CD4-positive, alpha-beta memory T cell (primary cell): Measurements from ENCODE around the gene SEMA6A. TPM values are rescaled to one million over a fixed set of nuclear protein-coding genes. Genes with fewer than 3 reads are reported as not detected.

Source experiments
- CTCF ChIA-PET: fragments of 350-600 bp; sonication (Branson Sonifier 250); formaldehyde crosslinking; loops from one replicate; lab custom pipeline; 2021; ENCODE audit warnings: inconsistent platforms; ENCODE audit not compliant: partially characterized antibody; lab: Charles Lee
- POLR2A ChIA-PET: fragments of 350-600 bp; sonication (Branson Sonifier 250); formaldehyde crosslinking; loops from one replicate; lab custom pipeline; 2021; ENCODE audit not compliant: partially characterized antibody; lab: Charles Lee
- DNase-seq, 5 donors: peaks; one replicate each; pipeline versions ENCODE4 v3.0.0 to v3.0.0-alpha.2; 2020 to 2022; ENCODE audit warnings: mixed read lengths in 1 of 5
- H3K27ac ChIP-seq: one replicate; pipeline ENCODE4 v1.7.0; 2013; ENCODE audit warnings: low read depth, low read length
- H3K27me3 ChIP-seq: 2 replicates; pipeline ENCODE4 v1.7.0; 2013; ENCODE audit warnings: mild to moderate bottlenecking, low read length, moderate library complexity; ENCODE audit not compliant: insufficient read depth
- H3K36me3 ChIP-seq: 2 replicates; pipeline ENCODE4 v1.7.0; 2013; ENCODE audit warnings: mild to moderate bottlenecking, low read length, moderate library complexity; ENCODE audit not compliant: insufficient read depth
- H3K4me1 ChIP-seq: 2 replicates; pipeline ENCODE4 v1.7.0; 2013; ENCODE audit warnings: mild to moderate bottlenecking, low read length, moderate library complexity; ENCODE audit not compliant: insufficient read depth
- H3K4me3 ChIP-seq, 2 donors: one replicate each; pipeline ENCODE4 v1.7.0; 2013; ENCODE audit warnings: low read length in 2 of 2, mild to moderate bottlenecking in 1 of 2
- H3K9me3 ChIP-seq, 2 donors: one replicate each; pipeline ENCODE4 v1.7.0; 2013; ENCODE audit warnings: low read length in 2 of 2, control low read depth in 1 of 2; ENCODE audit not compliant: control insufficient read depth in 1 of 2
- H3K27ac Mint-ChIP-seq, 7 donors: one replicate each; pipeline ENCODE4 v1.8.0; 2020 to 2021; ENCODE audit warnings: mixed read lengths in 7 of 7, mild to moderate bottlenecking in 6 of 7, inconsistent platforms in 3 of 7, moderate library complexity in 3 of 7
- H3K27me3 Mint-ChIP-seq, 2 donors: one replicate each; pipeline ENCODE4 v1.8.0; 2020 to 2021; ENCODE audit warnings: mixed read lengths in 2 of 2
- H3K36me3 Mint-ChIP-seq, 2 donors: one replicate each; pipeline ENCODE4 v1.8.0; 2020 to 2021; ENCODE audit warnings: mixed read lengths in 2 of 2, inconsistent platforms in 1 of 2, mild to moderate bottlenecking in 1 of 2
- H3K4me1 Mint-ChIP-seq, 4 donors: one replicate each; pipeline ENCODE4 v1.8.0; 2020 to 2021; ENCODE audit warnings: mixed read lengths in 4 of 4, mild to moderate bottlenecking in 1 of 4
- H3K4me3 Mint-ChIP-seq, 8 donors: one replicate each; pipeline ENCODE4 v1.8.0; 2020 to 2021; ENCODE audit warnings: mixed read lengths in 8 of 8, mild to moderate bottlenecking in 7 of 8, moderate library complexity in 6 of 8, inconsistent platforms in 3 of 8
- H3K9me3 Mint-ChIP-seq, 8 donors: one replicate each; pipeline ENCODE4 v1.8.0; 2020 to 2021; ENCODE audit warnings: mixed read lengths in 8 of 8, mild to moderate bottlenecking in 5 of 8, inconsistent platforms in 3 of 8, moderate library complexity in 1 of 8
- intact Hi-C: fragments of 100-400 bp; cut with micrococcal nuclease; formaldehyde crosslinking; loops from one replicate; pipeline ENCODE4 v1.15.1; 2023
- polyA plus RNA-seq, 2 donors: library from polyadenylated mRNA; unstranded; fragments of 300-500 nt; fragmentation: Illumina TruSeq; gene quantifications; one replicate each; pipeline ENCODE4 v1.2.3, GENCODE V29; 2021
- total RNA-seq, 2 experiments: library from RNA; stranded (reverse); gene quantifications; one replicate each; pipeline ENCODE4 v1.2.3, GENCODE V29; 2021

SEMA6A gene
- total and polyA plus RNA-seq, 4 experiments from 2014 or later, result 0.20 to 1.2 TPM; not detected in 2

DNA sequence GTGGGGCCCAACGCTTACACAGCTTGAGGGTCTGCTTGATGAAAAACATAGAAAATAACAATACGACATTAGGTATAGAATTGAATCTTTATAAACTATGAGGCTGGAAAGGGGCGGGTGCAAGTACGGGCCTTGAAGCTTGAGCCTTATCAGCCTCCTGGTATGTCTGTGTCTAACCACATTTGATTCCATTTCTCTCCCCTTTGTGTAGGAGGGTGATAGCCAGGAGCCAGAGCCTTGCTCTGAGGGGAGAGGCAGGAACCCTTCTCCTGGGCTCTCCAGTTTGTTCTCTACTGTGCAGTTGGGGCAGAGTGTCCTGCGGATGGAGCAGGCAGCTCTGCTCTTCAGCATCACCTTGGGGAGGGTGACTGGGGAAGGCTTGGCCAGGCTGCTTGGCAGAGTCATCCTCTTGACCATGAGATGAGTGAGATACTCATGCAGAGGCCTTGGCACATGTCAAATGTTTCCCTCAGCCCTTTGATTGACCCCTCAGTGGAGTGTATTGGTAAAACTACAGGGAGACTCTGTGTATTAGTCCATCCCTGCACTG, 153.5 kb downstream of the SEMA6A start:
- Histone ChIP-seq H3K36me3 (no peaks in the 10 kb centered on the region), H3K4me1 (no peaks in the 10 kb centered on the region), H3K4me3 (no peak overlapping the region), H3K27me3 (no peaks in the 10 kb centered on the region), H3K27ac (no peak overlapping the region), H3K9me3 (no peaks in the 10 kb centered on the region)
- Mint-ChIP-seq H3K4me3 (no peak overlapping the region), H3K36me3 (peaks cover 36 to 86% of the 10 kb centered on the region in 2 donors), H3K4me1 (no peaks in the 10 kb centered on the region), H3K27ac (no peak overlapping the region), H3K9me3 (peaks cover 0 to 10% (median 0%) of the 10 kb centered on the region in 8 donors), H3K27me3 (no peaks in the 10 kb centered on the region)
- ChIA-PET POLR2A (no interaction called here), CTCF (no interaction called here)
- intact Hi-C loops, result no loop called here
- DNase-seq, result no peak

DNA sequence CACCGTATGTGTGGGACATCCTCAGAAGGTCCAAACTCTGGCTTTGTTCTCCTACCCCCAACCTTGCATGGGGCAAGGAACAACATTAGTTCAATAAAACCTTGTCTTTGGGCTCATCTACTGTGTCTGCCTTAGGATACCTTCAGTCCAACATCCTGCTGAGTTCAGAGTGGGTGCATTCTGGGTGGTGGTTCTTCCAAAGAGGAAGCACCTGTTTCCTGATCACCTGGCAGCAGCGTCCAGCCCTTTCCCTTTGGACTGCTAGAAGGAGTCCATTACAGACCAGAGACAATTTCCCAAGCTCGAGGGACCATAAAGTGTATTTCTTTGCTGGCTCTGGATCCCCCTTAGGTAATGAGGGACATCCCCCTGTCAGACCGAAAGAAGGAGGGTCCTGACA, 154.1 kb downstream of the SEMA6A start:
- no peak overlapping the region for H3K27ac ChIP-seq
- H3K9me3 ChIP-seq, result no peaks in the 10 kb centered on the region
- H3K4me3 ChIP-seq, result no peak overlapping the region
- H3K27ac Mint-ChIP-seq, result no peak overlapping the region
- peaks cover 0 to 10% (median 0%) of the 10 kb centered on the region in 8 donors for H3K9me3 Mint-ChIP-seq
- POLR2A ChIA-PET, result no interaction called here
- no peak overlapping the region for H3K4me3 Mint-ChIP-seq
- no peaks in the 10 kb centered on the region for H3K36me3 ChIP-seq
- H3K36me3 Mint-ChIP-seq, result peaks cover 36 to 85% of the 10 kb centered on the region in 2 donors
- intact Hi-C loops, result no loop called here
- no peak for DNase-seq
- H3K4me1 Mint-ChIP-seq, result no peaks in the 10 kb centered on the region
- CTCF ChIA-PET, result no interaction called here
- no peaks in the 10 kb centered on the region for H3K27me3 ChIP-seq
- H3K27me3 Mint-ChIP-seq, result no peaks in the 10 kb centered on the region
- no peaks in the 10 kb centered on the region for H3K4me1 ChIP-seq

DNA sequence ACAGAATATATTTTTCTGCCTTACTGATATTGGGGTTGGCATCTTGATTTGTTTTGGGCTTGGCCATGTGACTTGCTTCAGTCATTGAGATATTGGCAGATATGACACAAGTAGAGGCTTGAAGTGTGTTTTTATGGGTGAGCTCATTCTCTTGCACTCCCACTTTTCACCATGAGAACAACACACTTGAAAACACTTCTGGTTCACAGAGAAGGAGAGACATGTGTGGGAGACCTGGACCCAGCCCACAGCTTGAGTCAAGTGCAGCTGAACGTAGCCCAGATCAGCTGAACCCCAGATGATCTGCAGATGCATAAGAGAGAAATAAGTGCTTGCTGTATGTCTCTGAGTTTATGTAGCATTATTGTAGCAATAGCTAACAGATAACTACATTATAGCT, 155.4 kb downstream of the SEMA6A start:
- H3K27me3 Mint-ChIP-seq, result no peaks in the 10 kb centered on the region
- H3K27ac Mint-ChIP-seq, result no peak overlapping the region
- H3K9me3 Mint-ChIP-seq, result peaks cover 0 to 10% (median 0%) of the 10 kb centered on the region in 8 donors
- Histone ChIP-seq H3K4me3 (no peak overlapping the region), H3K27ac (no peak overlapping the region), H3K36me3 (no peaks in the 10 kb centered on the region), H3K9me3 (no peaks in the 10 kb centered on the region), H3K4me1 (no peaks in the 10 kb centered on the region), H3K27me3 (no peaks in the 10 kb centered on the region)
- intact Hi-C loops, result no loop called here
- no peak overlapping the region for H3K4me3 Mint-ChIP-seq
- DNase-seq, result no peak
- no peaks in the 10 kb centered on the region for H3K4me1 Mint-ChIP-seq
- ChIA-PET POLR2A (no interaction called here), CTCF (no interaction called here)
- peaks cover 42 to 85% of the 10 kb centered on the region in 2 donors for H3K36me3 Mint-ChIP-seq

DNA sequence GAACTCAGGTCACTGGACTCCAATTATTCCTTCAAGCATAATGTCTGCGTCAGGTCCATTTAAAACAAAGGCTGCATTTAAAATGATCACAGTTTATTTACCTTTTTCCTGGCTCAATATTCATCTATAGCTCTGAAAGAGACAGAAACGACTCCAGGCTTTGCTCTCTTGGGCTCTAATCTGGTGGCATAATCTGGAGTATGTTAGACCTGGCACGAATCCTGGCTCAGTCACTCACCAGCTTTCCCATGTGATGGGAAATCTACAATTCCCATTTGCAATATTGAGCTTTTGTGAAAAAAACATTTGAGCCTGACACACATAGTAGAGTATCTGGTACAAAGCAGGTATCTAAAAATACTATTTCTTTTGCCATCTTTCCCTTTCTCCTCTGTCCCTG, 155.8 kb downstream of the SEMA6A start:
- DNase-seq, result no peak
- H3K4me1 ChIP-seq, result no peaks in the 10 kb centered on the region
- H3K9me3 ChIP-seq, result no peaks in the 10 kb centered on the region
- no peak overlapping the region for H3K27ac Mint-ChIP-seq
- intact Hi-C loops, result no loop called here
- H3K27me3 Mint-ChIP-seq, result no peaks in the 10 kb centered on the region
- no peak overlapping the region for H3K4me3 Mint-ChIP-seq
- ChIA-PET POLR2A (no interaction called here), CTCF (no interaction called here)
- no peaks in the 10 kb centered on the region for H3K36me3 ChIP-seq
- no peak overlapping the region for H3K4me3 ChIP-seq
- H3K4me1 Mint-ChIP-seq, result no peaks in the 10 kb centered on the region
- H3K36me3 Mint-ChIP-seq, result peaks cover 40 to 85% of the 10 kb centered on the region in 2 donors
- H3K27me3 ChIP-seq, result no peaks in the 10 kb centered on the region
- no peak overlapping the region for H3K27ac ChIP-seq
- peaks cover 0 to 10% (median 0%) of the 10 kb centered on the region in 8 donors for H3K9me3 Mint-ChIP-seq

DNA sequence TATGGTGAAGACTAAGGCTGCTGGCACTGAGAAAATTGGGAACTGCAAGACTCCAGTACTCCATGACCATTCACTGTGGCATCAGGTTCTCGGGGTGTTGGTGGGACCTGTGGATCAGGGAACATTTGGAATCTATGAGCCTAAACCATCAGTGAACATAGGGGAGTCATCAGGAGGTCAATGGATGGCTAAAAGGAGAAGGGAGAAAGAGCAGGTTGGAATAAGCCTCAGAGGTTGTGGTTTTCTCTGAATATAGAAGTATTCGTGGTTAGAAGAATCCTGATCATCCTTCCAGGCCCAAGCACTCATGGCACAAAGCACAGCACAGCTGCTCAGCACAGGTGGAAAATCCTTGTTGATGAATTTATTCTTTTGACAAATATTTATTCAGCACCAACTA, 156.6 kb downstream of the SEMA6A start:
- Histone ChIP-seq H3K36me3 (no peaks in the 10 kb centered on the region), H3K4me1 (no peaks in the 10 kb centered on the region), H3K9me3 (no peaks in the 10 kb centered on the region), H3K27me3 (no peaks in the 10 kb centered on the region), H3K4me3 (no peak overlapping the region), H3K27ac (no peak overlapping the region)
- Mint-ChIP-seq H3K27ac (no peak overlapping the region), H3K27me3 (no peaks in the 10 kb centered on the region), H3K9me3 (peaks cover 0 to 10% (median 0%) of the 10 kb centered on the region in 8 donors), H3K4me3 (no peak overlapping the region), H3K36me3 (peaks cover 45 to 91% of the 10 kb centered on the region in 2 donors), H3K4me1 (no peaks in the 10 kb centered on the region)
- intact Hi-C loops, result no loop called here
- CTCF ChIA-PET, result no interaction called here
- POLR2A ChIA-PET, result no interaction called here
- no peak for DNase-seq

- ChIA-PET CTCF (no interaction called here), POLR2A (no interaction called here)
- Mint-ChIP-seq H3K9me3 (peaks cover 0 to 8% (median 0%) of the 10 kb centered on the region in 8 donors), H3K36me3 (peaks cover 43 to 88% of the 10 kb centered on the region in 2 donors), H3K4me3 (no peak overlapping the region), H3K27me3 (no peaks in the 10 kb centered on the region), H3K27ac (no peak overlapping the region), H3K4me1 (no peaks in the 10 kb centered on the region)
- Histone ChIP-seq H3K9me3 (no peaks in the 10 kb centered on the region), H3K27me3 (no peaks in the 10 kb centered on the region), H3K4me3 (no peak overlapping the region), H3K36me3 (no peaks in the 10 kb centered on the region), H3K4me1 (no peaks in the 10 kb centered on the region), H3K27ac (no peak overlapping the region)
- intact Hi-C loops, result no loop called here
- DNase-seq, result no peak
Measured at GRCh38 chr5:116415989-116416388, 158.6 kb downstream of the SEMA6A start.

GRCh38 chr5:116415182-116415581, 159.4 kb downstream of the SEMA6A start:
- intact Hi-C loops, result no loop called here
- Histone ChIP-seq H3K36me3 (no peaks in the 10 kb centered on the region), H3K9me3 (no peaks in the 10 kb centered on the region), H3K27ac (no peak overlapping the region), H3K4me1 (no peaks in the 10 kb centered on the region), H3K4me3 (no peak overlapping the region), H3K27me3 (no peaks in the 10 kb centered on the region)
- no peak overlapping the region for H3K4me3 Mint-ChIP-seq
- POLR2A ChIA-PET, result no interaction called here
- H3K27ac Mint-ChIP-seq, result peak overlapping the region in 1 of 7 donors; percentile 37
- H3K36me3 Mint-ChIP-seq, result peaks cover 42 to 82% of the 10 kb centered on the region in 2 donors
- H3K27me3 Mint-ChIP-seq, result no peaks in the 10 kb centered on the region
- no peak for DNase-seq
- no peaks in the 10 kb centered on the region for H3K4me1 Mint-ChIP-seq
- peaks cover 0 to 7% (median 0%) of the 10 kb centered on the region in 8 donors for H3K9me3 Mint-ChIP-seq
- CTCF ChIA-PET, result no interaction called here
